HepG2 (cell line): ENCODE results near the gene PPM1G. TPM values are rescaled to one million over a fixed set of nuclear protein-coding genes. Genes with fewer than 3 reads are reported as not detected.
A peak's percentile ranks its signal among the peaks of the same experiment; 100 is the strongest.

Source experiments
- ADNP ChIP-seq: sonication (generic); formaldehyde crosslinking; IDR thresholded peaks from 2 replicates; pipeline ENCODE4 v1.4.0; 2020; ENCODE audit warnings: missing genetic modification reagents
- FOXA3 ChIP-seq: IDR thresholded peaks from 2 replicates; pipeline ENCODE4 v1.6.1; 2016; ENCODE audit warnings: missing genetic modification reagents, missing compliant biosample characterization
- GTF2F1 ChIP-seq: fragments of 150-350 bp; IDR thresholded peaks from 2 replicates; pipeline ENCODE4 v1.6.1; 2014; ENCODE audit warnings: low read length
- HDAC2 ChIP-seq: sonication (generic); formaldehyde crosslinking; IDR thresholded peaks from 2 replicates; pipeline ENCODE4 v1.4.0; 2020; ENCODE audit warnings: missing genetic modification reagents
- MED1 ChIP-seq: sonication (generic); formaldehyde crosslinking; IDR thresholded peaks from 2 replicates; pipeline ENCODE4 v1.4.0; 2020; ENCODE audit warnings: missing genetic modification reagents
- MZF1 ChIP-seq: sonication (generic); formaldehyde crosslinking; IDR thresholded peaks from 2 replicates; pipeline ENCODE4 v1.8.1; 2023; ENCODE audit warnings: mild to moderate bottlenecking, missing genetic modification reagents, borderline replicate concordance
- TBP ChIP-seq: sonication (generic); formaldehyde crosslinking; IDR thresholded peaks from 2 replicates; pipeline ENCODE4 v1.5.0; 2020; ENCODE audit warnings: missing genetic modification reagents
- ZMYM2 ChIP-seq: sonication (generic); formaldehyde crosslinking; IDR thresholded peaks from 2 replicates; pipeline ENCODE4 v1.8.0; 2022; ENCODE audit warnings: mild to moderate bottlenecking, missing genetic modification reagents
- ZNF317 ChIP-seq: sonication (generic); formaldehyde crosslinking; IDR thresholded peaks from 2 replicates; pipeline ENCODE4 v1.5.0; 2020; ENCODE audit warnings: mild to moderate bottlenecking, missing genetic modification reagents
- ZNF563 ChIP-seq: sonication (generic); formaldehyde crosslinking; IDR thresholded peaks from 2 replicates; pipeline ENCODE4 v1.8.0; 2022; ENCODE audit warnings: mild to moderate bottlenecking, moderate library complexity, missing genetic modification reagents
- ZNF737 ChIP-seq: sonication (generic); formaldehyde crosslinking; IDR thresholded peaks from 2 replicates; pipeline ENCODE4 v1.5.0; 2020; ENCODE audit warnings: missing genetic modification reagents, mild to moderate bottlenecking, borderline replicate concordance
- polyA plus RNA-seq, 8 experiments: library from polyadenylated mRNA; depleted of rRNA in 3 of 8; stranded (reverse) in 7 of 8; unstranded in 1 of 8; fragments of >200 nt; fragmentation: Illumina TruSeq in 4 of 8; extraction: Trizol in 4 of 8; gene quantifications; 2 replicates each; pipeline versions ENCODE4 v1.2.1 to v1.2.3, GENCODE V29; 2011 to 2016; ENCODE audit warnings: low read depth in 4 of 8, missing spikeins in 1 of 8, mixed read lengths in 1 of 8; ENCODE audit not compliant: insufficient read depth in 1 of 8
- total RNA-seq, 5 experiments: library from RNA; depleted of rRNA; stranded (reverse); fragments of >200 nt; fragmentation: Illumina TruSeq; extraction: Trizol; gene quantifications; 2 replicates each; pipeline ENCODE4 v1.2.3, GENCODE V29; 2016; ENCODE audit warnings: low read depth in 1 of 5
- TF ChIP-seq, protein P1 (sequence below): sonication (generic); formaldehyde crosslinking; IDR thresholded peaks from 2 replicates; pipeline ENCODE4 v1.8.0; 2022; ENCODE audit warnings: missing genetic modification reagents, mild to moderate bottlenecking, moderate library complexity, borderline replicate concordance
- TF ChIP-seq, protein P2 (sequence below): sonication (generic); formaldehyde crosslinking; IDR thresholded peaks from 2 replicates; pipeline ENCODE4 v1.4.0; 2020; ENCODE audit warnings: missing genetic modification reagents
- TF ChIP-seq, protein P3 (sequence below): sonication (generic); formaldehyde crosslinking; conservative IDR thresholded peaks from 2 replicates; pipeline ENCODE4 v1.8.0; 2022; ENCODE audit warnings: mild to moderate bottlenecking, moderate library complexity, missing genetic modification reagents
- TF ChIP-seq, protein P4 (sequence below): sonication (generic); formaldehyde crosslinking; IDR thresholded peaks from 2 replicates; pipeline ENCODE4 v1.5.1; 2020; ENCODE audit warnings: mild to moderate bottlenecking, missing genetic modification reagents, borderline replicate concordance
- TF ChIP-seq, protein P5 (sequence below): sonication (generic); formaldehyde crosslinking; IDR thresholded peaks from 2 replicates; pipeline ENCODE4 v1.8.0; 2022; ENCODE audit warnings: mild to moderate bottlenecking, missing genetic modification reagents
- TF ChIP-seq, protein P6 (sequence below): sonication (generic); formaldehyde crosslinking; IDR thresholded peaks from 2 replicates; pipeline ENCODE4 v1.8.0; 2022; ENCODE audit warnings: mild to moderate bottlenecking, missing genetic modification reagents, moderate library complexity

Gene PPM1G
- total and polyA plus RNA-seq, 2 of the 13 experiments (the other 11 are each of a cell fraction or from before 2014, with no cell fraction given), result 58.2 to 213 TPM

DNA sequence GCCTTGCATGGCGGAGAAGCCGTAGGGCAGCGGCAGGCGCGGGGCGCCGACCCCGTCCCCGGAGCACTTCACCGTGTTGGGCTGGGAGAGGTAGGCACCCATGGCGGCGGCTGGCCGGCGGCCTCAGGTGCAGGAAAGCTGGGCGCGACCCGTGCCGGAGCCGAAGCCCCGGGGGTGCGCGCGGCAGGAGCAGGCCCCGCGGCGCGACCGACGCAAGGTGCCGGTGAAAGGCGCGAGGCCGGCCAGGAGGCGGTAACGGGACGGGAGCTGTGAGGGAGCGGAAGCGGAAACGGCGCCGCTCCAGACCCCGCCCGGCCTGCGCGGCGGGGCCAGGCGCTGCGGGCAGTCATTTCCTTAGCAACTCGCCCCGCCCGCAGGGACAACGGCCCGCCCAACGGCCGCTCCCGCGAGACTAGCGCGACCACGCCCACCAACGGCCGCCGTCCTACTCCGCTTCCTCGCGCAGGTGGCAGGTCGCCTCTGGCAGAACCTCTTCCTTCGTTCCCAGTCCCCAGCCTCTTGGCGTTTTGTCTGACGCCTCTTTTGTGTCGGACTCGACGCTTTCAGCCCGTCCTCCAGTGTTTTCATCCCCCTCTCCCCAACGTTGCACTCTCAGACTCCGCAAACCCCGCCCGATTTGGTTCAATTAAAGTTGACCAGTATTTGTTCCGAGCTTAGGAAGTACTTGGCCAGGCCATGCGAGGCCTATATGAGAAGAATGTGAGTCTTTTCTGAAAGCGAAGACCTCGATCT is at the start of gene PPM1G (continued):
- TF ChIP-seq, protein P1, sequence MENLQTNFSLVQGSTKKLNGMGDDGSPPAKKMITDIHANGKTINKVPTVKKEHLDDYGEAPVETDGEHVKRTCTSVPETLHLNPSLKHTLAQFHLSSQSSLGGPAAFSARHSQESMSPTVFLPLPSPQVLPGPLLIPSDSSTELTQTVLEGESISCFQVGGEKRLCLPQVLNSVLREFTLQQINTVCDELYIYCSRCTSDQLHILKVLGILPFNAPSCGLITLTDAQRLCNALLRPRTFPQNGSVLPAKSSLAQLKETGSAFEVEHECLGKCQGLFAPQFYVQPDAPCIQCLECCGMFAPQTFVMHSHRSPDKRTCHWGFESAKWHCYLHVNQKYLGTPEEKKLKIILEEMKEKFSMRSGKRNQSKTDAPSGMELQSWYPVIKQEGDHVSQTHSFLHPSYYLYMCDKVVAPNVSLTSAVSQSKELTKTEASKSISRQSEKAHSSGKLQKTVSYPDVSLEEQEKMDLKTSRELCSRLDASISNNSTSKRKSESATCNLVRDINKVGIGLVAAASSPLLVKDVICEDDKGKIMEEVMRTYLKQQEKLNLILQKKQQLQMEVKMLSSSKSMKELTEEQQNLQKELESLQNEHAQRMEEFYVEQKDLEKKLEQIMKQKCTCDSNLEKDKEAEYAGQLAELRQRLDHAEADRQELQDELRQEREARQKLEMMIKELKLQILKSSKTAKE, result 0 out of 2 replicates have a peak, but pooled peaks have one; percentile 5
- TF ChIP-seq MED1 (CRISPR knock-in tag), result peak; percentile 87
- no peak for TF ChIP-seq GTF2F1
- TF ChIP-seq ADNP (CRISPR knock-in tag), result no peak
- peak; percentile 30; the same call in 1 of the 2 replicates for TF ChIP-seq MZF1 (CRISPR knock-in tag)
- TF ChIP-seq, protein P2, sequence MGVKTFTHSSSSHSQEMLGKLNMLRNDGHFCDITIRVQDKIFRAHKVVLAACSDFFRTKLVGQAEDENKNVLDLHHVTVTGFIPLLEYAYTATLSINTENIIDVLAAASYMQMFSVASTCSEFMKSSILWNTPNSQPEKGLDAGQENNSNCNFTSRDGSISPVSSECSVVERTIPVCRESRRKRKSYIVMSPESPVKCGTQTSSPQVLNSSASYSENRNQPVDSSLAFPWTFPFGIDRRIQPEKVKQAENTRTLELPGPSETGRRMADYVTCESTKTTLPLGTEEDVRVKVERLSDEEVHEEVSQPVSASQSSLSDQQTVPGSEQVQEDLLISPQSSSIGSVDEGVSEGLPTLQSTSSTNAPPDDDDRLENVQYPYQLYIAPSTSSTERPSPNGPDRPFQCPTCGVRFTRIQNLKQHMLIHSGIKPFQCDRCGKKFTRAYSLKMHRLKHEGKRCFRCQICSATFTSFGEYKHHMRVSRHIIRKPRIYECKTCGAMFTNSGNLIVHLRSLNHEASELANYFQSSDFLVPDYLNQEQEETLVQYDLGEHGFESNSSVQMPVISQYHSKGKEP (CRISPR knock-in tag), result 0 out of 2 replicates have a peak, but pooled peaks have one; percentile 23
- TF ChIP-seq FOXA3 (CRISPR knock-in tag), result peak; percentile 68
- TF ChIP-seq, protein P3, sequence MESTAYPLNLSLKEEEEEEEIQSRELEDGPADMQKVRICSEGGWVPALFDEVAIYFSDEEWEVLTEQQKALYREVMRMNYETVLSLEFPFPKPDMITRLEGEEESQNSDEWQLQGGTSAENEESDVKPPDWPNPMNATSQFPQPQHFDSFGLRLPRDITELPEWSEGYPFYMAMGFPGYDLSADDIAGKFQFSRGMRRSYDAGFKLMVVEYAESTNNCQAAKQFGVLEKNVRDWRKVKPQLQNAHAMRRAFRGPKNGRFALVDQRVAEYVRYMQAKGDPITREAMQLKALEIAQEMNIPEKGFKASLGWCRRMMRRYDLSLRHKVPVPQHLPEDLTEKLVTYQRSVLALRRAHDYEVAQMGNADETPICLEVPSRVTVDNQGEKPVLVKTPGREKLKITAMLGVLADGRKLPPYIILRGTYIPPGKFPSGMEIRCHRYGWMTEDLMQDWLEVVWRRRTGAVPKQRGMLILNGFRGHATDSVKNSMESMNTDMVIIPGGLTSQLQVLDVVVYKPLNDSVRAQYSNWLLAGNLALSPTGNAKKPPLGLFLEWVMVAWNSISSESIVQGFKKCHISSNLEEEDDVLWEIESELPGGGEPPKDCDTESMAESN, result peak; percentile 98
- peak; percentile 99 for TF ChIP-seq ZNF563 (CRISPR knock-in tag)
- TF ChIP-seq, protein P4, sequence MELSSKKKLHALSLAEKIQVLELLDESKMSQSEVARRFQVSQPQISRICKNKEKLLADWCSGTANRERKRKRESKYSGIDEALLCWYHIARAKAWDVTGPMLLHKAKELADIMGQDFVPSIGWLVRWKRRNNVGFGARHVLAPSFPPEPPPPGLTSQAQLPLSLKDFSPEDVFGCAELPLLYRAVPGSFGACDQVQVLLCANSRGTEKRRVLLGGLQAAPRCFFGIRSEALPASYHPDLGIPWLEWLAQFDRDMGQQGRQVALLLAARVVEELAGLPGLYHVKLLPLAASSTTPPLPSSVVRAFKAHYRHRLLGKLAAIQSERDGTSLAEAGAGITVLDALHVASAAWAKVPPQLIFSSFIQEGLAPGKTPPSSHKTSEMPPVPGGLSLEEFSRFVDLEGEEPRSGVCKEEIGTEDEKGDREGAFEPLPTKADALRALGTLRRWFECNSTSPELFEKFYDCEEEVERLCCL (CRISPR knock-in tag), result no peak
- TF ChIP-seq, protein P5, sequence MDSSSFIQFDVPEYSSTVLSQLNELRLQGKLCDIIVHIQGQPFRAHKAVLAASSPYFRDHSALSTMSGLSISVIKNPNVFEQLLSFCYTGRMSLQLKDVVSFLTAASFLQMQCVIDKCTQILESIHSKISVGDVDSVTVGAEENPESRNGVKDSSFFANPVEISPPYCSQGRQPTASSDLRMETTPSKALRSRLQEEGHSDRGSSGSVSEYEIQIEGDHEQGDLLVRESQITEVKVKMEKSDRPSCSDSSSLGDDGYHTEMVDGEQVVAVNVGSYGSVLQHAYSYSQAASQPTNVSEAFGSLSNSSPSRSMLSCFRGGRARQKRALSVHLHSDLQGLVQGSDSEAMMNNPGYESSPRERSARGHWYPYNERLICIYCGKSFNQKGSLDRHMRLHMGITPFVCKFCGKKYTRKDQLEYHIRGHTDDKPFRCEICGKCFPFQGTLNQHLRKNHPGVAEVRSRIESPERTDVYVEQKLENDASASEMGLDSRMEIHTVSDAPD, result no peak; the same call in none of the 2 replicates
- TF ChIP-seq, protein P6, sequence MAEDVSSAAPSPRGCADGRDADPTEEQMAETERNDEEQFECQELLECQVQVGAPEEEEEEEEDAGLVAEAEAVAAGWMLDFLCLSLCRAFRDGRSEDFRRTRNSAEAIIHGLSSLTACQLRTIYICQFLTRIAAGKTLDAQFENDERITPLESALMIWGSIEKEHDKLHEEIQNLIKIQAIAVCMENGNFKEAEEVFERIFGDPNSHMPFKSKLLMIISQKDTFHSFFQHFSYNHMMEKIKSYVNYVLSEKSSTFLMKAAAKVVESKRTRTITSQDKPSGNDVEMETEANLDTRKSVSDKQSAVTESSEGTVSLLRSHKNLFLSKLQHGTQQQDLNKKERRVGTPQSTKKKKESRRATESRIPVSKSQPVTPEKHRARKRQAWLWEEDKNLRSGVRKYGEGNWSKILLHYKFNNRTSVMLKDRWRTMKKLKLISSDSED (CRISPR knock-in tag), result no peak; the same call in 1 of the 2 replicates
- no peak for TF ChIP-seq ZMYM2
- peak; percentile 57 for TF ChIP-seq ZNF317
- no peak for TF ChIP-seq ZNF737 (CRISPR knock-in tag)
- TF ChIP-seq TBP (CRISPR knock-in tag), result no peak
- peak; percentile 57; the same call in 1 of the 2 replicates for TF ChIP-seq HDAC2 (CRISPR knock-in tag)
